Amniotic epithelial cell (primary cell): Measurements from ENCODE around the gene PCK2.

Experiments used
- DNase-seq: peaks from one replicate; pipeline ENCODE4 v3.0.0-alpha.2; 2010; ENCODE audit warnings: low read depth

Gene PCK2

DNA sequence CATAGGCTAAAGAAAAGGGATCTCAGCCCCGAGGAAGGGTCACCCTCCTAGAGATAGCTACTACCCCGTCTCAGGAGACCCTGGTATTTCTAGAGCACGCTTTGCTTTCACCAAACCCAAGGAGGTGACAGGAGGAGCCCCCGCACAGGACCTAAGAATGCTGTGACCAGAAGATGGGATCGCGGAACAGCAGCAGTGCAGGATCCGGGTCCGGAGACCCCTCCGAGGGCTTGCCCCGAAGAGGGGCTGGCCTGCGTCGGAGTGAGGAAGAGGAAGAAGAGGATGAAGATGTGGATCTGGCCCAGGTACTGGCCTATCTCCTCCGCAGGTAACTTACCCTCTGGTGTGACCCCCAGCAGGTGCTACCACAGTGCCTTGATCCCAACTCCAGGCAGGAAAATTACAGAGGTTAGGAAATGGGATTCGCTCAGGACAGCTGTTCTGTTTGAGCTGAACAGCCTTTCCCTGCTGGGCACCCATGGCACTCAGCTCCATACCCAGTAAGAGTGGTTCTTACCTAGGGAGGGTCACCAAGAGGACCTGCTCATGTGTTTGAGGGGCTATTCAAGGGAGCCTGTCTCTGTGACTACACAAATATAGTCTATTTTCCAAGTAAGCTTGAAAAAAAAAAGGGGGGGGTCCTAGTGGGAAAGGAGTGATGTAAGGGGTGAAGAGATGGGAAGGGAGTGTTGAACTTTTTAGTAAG is 21.5 kb downstream of the PCK2 start:
- DNase-seq = no peak

DNA sequence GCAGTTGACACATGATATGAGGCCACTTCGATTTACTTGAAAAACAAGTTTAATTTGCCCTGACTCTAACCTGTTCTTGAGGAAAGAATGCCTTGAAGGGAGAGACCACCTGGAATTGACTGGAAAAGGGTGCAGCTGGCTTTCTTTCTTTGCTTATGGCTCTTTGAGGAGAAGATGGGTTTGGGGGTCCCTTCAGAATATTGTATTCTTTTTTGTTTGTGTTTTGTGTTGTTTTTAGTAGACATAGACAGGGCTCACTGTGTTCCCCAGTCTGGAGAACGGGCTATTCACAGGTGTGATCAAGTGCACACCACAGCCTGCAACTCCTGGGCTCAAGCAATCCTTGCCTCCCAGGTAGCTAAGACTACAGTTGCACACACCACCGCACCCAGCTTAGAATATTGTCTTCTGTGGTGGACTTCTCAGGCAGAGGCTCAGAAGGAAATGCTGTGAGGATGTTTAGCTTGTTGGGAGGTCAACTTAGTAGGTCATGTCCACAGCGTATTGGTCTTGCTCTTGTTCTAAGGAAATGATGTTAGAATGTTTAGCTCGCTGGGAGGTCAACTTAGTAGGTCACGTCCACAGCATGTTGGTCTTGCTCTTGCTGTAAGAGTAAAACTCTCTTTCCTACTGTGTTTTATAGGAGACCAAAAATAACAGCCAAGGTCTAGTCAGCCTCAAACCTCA is 22.2 kb downstream of the PCK2 start:
- DNase-seq = no peak

GRCh38 chr14:24117179-24117578 is 23.1 kb downstream of the PCK2 start:
- no peak for DNase-seq

- no peak for DNase-seq
Observed at GRCh38 chr14:24119691-24120090, 25.6 kb downstream of the PCK2 start.

GRCh38 chr14:24121210-24121609 is 27.1 kb downstream of the PCK2 start:
- DNase-seq = no peak

- DNase-seq = no peak
Observed at GRCh38 chr14:24122416-24122815, 28.3 kb downstream of the PCK2 start.

DNA sequence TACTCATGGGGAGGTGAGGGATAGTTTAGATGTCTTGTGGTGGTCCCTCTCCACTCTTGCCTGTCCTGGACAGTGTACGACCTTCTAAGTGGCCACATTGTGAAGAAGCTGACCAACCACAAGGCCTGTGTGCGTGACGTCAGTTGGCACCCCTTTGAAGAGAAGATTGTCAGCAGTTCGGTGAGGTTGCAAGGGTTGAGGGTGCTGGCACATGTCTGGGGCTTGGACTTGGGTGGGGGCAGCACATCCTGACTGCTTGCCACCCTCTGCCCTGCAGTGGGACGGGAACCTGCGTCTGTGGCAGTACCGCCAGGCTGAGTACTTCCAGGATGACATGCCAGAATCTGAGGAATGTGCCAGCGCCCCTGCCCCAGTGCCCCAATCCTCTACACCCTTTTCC is 28.8 kb downstream of the PCK2 start:
- DNase-seq = no peak

DNA sequence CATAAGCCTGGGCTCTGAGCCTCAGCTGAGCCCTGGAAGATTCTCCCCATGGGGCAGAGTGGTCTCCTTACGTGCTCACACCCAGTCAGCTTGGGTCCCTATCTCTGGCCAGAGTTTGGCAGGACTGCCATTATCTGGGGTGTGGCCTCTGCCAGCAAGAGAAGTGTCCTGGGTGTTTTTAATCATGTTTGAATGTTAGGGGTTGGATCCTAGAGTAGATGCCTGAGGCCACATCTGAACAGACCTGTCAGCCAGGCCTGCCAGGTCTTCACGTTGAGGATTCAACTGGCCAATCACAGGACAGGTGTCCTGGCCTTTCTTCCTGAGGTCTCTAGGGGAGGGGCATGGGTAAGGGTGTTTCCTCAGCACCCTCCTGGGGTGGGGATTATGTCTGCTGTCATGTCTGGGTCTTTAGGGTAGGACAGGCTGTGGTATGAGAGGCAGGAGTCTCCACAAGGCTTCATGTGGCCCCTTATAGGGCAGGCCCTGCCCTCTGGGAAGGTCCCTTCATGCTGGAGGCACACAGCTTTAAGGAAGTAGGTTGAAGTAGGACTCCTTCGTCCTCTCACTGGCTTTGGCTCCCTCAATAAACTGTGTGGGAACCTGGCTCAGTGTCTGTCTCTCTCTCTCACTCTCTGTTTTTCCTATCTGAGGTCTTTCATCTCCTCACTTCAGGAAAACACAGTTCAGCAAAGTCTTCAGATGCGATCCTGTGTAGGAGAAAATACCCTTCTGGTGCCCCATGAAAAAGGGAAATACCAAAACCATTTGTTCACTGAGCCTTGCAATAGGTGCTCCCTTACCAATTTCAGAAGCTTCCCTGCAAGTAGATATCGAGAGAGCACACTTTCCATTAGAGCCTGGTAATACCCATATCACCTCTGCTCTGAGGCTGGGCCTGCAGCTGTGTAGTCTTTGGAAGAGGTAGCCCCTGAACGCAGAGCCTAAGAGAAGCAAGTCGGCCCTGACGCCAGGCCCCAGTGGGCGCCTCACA is 29.6 kb downstream of the PCK2 start:
- no peak for DNase-seq

- no peak for DNase-seq
Observed at GRCh38 chr14:24126939-24127338, 32.8 kb downstream of the PCK2 start.

DNA sequence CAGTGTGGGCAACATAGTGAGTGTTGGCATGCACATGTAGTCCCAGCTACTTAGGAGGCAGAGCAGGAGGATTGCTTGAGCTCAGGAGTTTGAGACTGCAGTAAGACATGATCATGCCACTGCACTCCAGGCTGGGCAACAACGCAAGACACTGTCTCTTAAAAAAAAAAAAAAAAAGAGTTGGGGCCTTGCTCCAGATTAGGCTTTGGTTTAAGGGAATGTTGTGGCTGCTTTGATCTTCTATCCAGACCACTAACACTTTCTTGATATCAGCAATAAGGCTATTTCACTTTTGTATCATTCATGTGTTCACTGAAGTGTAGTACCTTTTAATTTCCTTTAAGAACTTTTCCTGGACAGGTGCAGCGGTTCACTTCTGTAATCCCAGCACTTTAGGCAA is 33.6 kb downstream of the PCK2 start:
- no peak for DNase-seq

GRCh38 chr14:24129410-24129998 is 35.4 kb downstream of the PCK2 start:
- no peak for DNase-seq

DNA sequence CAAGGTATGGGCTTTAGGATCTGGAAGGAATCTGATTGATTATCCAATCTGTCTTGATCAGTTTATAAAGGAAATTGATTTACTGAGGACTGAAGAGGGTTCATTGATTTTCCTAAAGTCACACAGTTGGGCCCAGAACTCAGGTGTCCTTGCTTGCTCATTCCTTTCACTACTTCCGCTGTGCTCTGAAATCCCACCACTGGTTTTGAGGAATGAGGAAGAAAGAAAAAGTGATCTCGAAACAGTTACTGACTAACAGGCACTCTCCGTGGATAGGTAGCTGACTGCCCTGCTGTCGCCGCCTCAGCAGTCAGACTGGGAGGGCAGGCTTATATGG is 36.2 kb downstream of the PCK2 start, which contains the start of gene FITM1:
TSS of gene FITM1 (plus strand) at position 280 of the 337 bp plus-strand sequence. CDS start 905 bp downstream, outside the sequence.
- no peak for DNase-seq

- no peak for DNase-seq
Observed at GRCh38 chr14:24130717-24131548, 36.8 kb downstream of the PCK2 start.

- no peak for DNase-seq
Observed at GRCh38 chr14:24131549-24131966, 37.4 kb downstream of the PCK2 start.

GRCh38 chr14:24132061-24132685 is 38.1 kb downstream of the PCK2 start:
- DNase-seq = no peak

DNA sequence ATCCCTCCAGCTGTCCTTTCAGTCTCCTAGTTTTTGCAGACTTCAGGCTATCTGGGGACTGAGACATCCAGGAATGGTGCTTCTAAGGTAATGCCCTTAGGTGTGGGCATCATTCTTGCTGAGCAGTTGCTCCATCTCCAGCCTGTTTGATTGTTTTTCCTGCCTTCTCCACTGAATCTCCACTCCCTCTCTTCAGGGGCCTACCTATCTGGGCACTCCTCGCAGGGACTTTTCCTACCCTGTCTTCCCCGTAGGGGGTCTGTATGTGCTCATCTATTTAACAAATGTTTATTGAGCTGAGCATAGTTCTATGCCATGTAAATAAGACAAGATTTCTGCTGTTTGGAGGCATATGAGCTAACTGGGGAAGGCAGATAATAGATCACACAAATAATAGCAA is 38.9 kb downstream of the PCK2 start:
- no peak for DNase-seq

- DNase-seq = no peak
Observed at GRCh38 chr14:24133735-24134134, 39.6 kb downstream of the PCK2 start.

DNA sequence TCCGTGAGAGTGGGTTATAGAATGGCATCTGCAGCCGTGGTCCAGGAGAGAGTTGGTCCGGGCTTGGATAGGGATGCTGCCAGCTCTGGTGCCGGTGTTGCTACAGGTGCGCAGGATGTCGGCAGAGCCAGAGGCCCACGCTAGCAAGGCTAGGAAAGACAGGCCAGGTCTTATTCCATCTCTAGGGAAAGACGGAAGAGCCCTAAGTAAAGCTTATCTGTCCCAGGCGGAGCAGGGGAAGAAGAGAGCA is 41.4 kb downstream of the PCK2 start:
- no peak for DNase-seq

GRCh38 chr14:24135834-24136683 is 41.9 kb downstream of the PCK2 start, which contains the start of gene PSME1:
TSS of gene PSME1 (plus strand) at chr14:24136194. CDS start at chr14:24136263, 69 bp downstream.
- peak; percentile 75 for DNase-seq
